ENCODE data around the gene ABCB11. TPM values are rescaled to one million over a fixed set of nuclear protein-coding genes. Genes with fewer than 3 reads are reported as not detected.

The ABCB11 gene
- total RNA-seq, 1 donor from 2014 or later, result 0.02 TPM

DNA sequence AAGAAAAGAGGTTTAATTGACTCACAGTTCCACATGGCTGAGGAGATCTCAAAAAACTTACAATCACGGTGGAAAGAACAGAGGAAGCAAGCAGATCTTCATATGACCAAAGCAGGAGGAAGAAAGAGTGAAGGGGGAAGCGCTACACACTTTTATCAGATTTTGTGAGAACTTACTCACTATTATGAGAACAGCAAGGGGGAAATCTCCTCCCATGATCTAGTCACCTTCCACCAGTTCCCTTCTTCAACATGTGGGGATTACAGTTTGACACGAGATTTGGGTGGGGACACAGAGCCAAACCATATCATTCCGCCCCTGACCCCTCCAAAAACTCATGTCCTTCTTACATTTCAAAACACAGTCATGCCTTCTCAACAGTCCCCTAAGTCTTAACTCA lies 75.8 kb downstream of the ABCB11 start:
- no peak for TF ChIP-seq EZH2 (IDR thresholded peaks at IDR 0.05; ENCODE audit: insufficient read depth, low read length)
- TF ChIP-seq, protein P1, sequence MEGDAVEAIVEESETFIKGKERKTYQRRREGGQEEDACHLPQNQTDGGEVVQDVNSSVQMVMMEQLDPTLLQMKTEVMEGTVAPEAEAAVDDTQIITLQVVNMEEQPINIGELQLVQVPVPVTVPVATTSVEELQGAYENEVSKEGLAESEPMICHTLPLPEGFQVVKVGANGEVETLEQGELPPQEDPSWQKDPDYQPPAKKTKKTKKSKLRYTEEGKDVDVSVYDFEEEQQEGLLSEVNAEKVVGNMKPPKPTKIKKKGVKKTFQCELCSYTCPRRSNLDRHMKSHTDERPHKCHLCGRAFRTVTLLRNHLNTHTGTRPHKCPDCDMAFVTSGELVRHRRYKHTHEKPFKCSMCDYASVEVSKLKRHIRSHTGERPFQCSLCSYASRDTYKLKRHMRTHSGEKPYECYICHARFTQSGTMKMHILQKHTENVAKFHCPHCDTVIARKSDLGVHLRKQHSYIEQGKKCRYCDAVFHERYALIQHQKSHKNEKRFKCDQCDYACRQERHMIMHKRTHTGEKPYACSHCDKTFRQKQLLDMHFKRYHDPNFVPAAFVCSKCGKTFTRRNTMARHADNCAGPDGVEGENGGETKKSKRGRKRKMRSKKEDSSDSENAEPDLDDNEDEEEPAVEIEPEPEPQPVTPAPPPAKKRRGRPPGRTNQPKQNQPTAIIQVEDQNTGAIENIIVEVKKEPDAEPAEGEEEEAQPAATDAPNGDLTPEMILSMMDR (IDR thresholded peaks at IDR 0.05; ENCODE audit: insufficient read depth, low read depth, low read length), result no peak
- H3K27me3 Mint-ChIP-seq (ENCODE audit: low read depth, unreplicated experiment), result no peaks in the 10 kb centered on the region
- Histone ChIP-seq H3K79me2 (ENCODE audit: insufficient read depth, low read length) (no peaks in the 10 kb centered on the region), H3K4me2 (ENCODE audit: low read length) (no peak overlapping the region), H3K27ac (ENCODE audit: low read depth, low read length) (no peak overlapping the region), H2AFZ (ENCODE audit: low read depth, low read length) (no peak overlapping the region), H3K9me3 (ENCODE audit: insufficient read depth, low read depth, low read length) (no peaks in the 10 kb centered on the region), H3K4me3 (ENCODE audit: insufficient read depth, low read depth, low read length) (no peak overlapping the region), H3K9ac (ENCODE audit: low read length) (no peak overlapping the region), H3K27me3 (ENCODE audit: insufficient read depth, low read length) (no peaks in the 10 kb centered on the region), H3K4me1 (ENCODE audit: insufficient read depth, low read length) (no peaks in the 10 kb centered on the region), H3K36me3 (ENCODE audit: insufficient read depth, low read length) (no peaks in the 10 kb centered on the region), H4K20me1 (ENCODE audit: insufficient read depth, low read length) (no peaks in the 10 kb centered on the region)
- no peak overlapping the region for H3K4me3 Mint-ChIP-seq (ENCODE audit: unreplicated experiment)
- no peaks in the 10 kb centered on the region for H3K36me3 Mint-ChIP-seq (ENCODE audit: low read depth, unreplicated experiment)
- FAIRE-seq (no peak), DNase-seq (ENCODE audit: low read depth) (no peak)
- no peaks in the 10 kb centered on the region for H3K4me1 Mint-ChIP-seq (ENCODE audit: low read depth, unreplicated experiment)
- no peak overlapping the region for H3K27ac Mint-ChIP-seq (ENCODE audit: unreplicated experiment)
- peaks cover 4% of the 10 kb centered on the region for H3K9me3 Mint-ChIP-seq (ENCODE audit: unreplicated experiment)

DNA sequence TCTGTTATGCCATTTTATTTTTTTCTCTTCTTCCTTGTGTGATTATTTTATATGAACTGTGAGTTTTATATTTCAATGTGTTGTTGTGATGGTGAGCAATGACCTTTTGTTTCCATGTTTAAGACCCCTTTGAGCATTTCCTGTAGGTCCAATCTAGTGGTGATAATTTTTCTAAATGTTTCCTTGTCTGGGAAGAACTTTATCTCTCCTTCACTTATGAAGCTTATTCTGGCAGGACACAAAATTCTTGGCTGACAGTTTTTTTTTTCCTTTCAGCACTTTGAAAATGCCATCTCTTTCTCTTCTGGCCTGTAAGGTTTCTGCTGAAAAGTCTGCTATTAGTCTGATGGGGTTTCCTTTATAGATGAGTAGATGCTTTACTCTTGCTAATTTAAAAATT lies 76.9 kb downstream of the ABCB11 start:
- H3K4me1 Mint-ChIP-seq (ENCODE audit: low read depth, unreplicated experiment), result no peaks in the 10 kb centered on the region
- no peaks in the 10 kb centered on the region for H3K79me2 ChIP-seq (ENCODE audit: insufficient read depth, low read length)
- H3K27ac Mint-ChIP-seq (ENCODE audit: unreplicated experiment), result no peak overlapping the region
- TF ChIP-seq EZH2 (IDR thresholded peaks at IDR 0.05; ENCODE audit: insufficient read depth, low read length), result no peak
- TF ChIP-seq, protein P1 (IDR thresholded peaks at IDR 0.05; ENCODE audit: insufficient read depth, low read depth, low read length), result no peak
- no peaks in the 10 kb centered on the region for H3K27me3 Mint-ChIP-seq (ENCODE audit: low read depth, unreplicated experiment)
- H3K4me3 Mint-ChIP-seq (ENCODE audit: unreplicated experiment), result no peak overlapping the region
- no peaks in the 10 kb centered on the region for H4K20me1 ChIP-seq (ENCODE audit: insufficient read depth, low read length)
- no peak overlapping the region for H3K4me3 ChIP-seq (ENCODE audit: insufficient read depth, low read depth, low read length)
- H3K9ac ChIP-seq (ENCODE audit: low read length), result no peak overlapping the region
- no peaks in the 10 kb centered on the region for H3K9me3 ChIP-seq (ENCODE audit: insufficient read depth, low read depth, low read length)
- H2AFZ ChIP-seq (ENCODE audit: low read depth, low read length), result no peak overlapping the region
- H3K4me2 ChIP-seq (ENCODE audit: low read length), result no peak overlapping the region
- no peak overlapping the region for H3K27ac ChIP-seq (ENCODE audit: low read depth, low read length)
- H3K27me3 ChIP-seq (ENCODE audit: insufficient read depth, low read length), result no peaks in the 10 kb centered on the region
- no peaks in the 10 kb centered on the region for H3K36me3 ChIP-seq (ENCODE audit: insufficient read depth, low read length)
- DNase-seq (ENCODE audit: low read depth) (no peak), FAIRE-seq (no peak)
- H3K4me1 ChIP-seq (ENCODE audit: insufficient read depth, low read length), result no peaks in the 10 kb centered on the region
- no peaks in the 10 kb centered on the region for H3K36me3 Mint-ChIP-seq (ENCODE audit: low read depth, unreplicated experiment)
- H3K9me3 Mint-ChIP-seq (ENCODE audit: unreplicated experiment), result peaks cover 4% of the 10 kb centered on the region

DNA sequence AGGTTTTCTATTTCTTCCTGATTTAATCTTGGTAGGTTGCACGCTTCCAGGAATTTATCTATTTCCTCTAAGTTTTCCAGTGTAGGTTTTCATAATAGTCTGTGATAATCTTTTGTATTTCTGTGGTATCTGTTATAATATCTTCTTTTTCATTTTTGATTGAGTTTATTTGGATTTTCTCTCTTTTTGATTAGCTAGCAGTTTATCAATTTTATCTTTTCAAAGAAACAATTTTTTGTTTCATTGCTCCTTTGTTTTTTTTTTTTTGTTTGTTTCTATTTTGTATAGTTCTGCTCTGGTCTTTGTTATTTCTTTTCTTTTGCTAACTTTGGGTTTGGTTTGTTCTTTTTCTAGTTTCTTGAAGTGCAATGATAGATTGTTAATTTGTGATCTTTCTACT lies 78.7 kb downstream of the ABCB11 start:
- Mint-ChIP-seq H3K4me1 (ENCODE audit: low read depth, unreplicated experiment) (no peaks in the 10 kb centered on the region), H3K36me3 (ENCODE audit: low read depth, unreplicated experiment) (no peaks in the 10 kb centered on the region), H3K4me3 (ENCODE audit: unreplicated experiment) (no peak overlapping the region), H3K9me3 (ENCODE audit: unreplicated experiment) (peaks cover 4% of the 10 kb centered on the region), H3K27ac (ENCODE audit: unreplicated experiment) (no peak overlapping the region), H3K27me3 (ENCODE audit: low read depth, unreplicated experiment) (no peaks in the 10 kb centered on the region)
- Histone ChIP-seq H4K20me1 (ENCODE audit: insufficient read depth, low read length) (no peaks in the 10 kb centered on the region), H3K9me3 (ENCODE audit: insufficient read depth, low read depth, low read length) (no peaks in the 10 kb centered on the region), H3K4me2 (ENCODE audit: low read length) (no peak overlapping the region), H3K79me2 (ENCODE audit: insufficient read depth, low read length) (no peaks in the 10 kb centered on the region), H3K4me3 (ENCODE audit: insufficient read depth, low read depth, low read length) (no peak overlapping the region), H2AFZ (ENCODE audit: low read depth, low read length) (no peak overlapping the region), H3K27me3 (ENCODE audit: insufficient read depth, low read length) (no peaks in the 10 kb centered on the region), H3K9ac (ENCODE audit: low read length) (no peak overlapping the region), H3K27ac (ENCODE audit: low read depth, low read length) (no peak overlapping the region), H3K4me1 (ENCODE audit: insufficient read depth, low read length) (no peaks in the 10 kb centered on the region), H3K36me3 (ENCODE audit: insufficient read depth, low read length) (no peaks in the 10 kb centered on the region)
- DNase-seq (ENCODE audit: low read depth) (no peak), FAIRE-seq (no peak)
- TF ChIP-seq EZH2 (IDR thresholded peaks at IDR 0.05; ENCODE audit: insufficient read depth, low read length), result no peak
- TF ChIP-seq, protein P1 (IDR thresholded peaks at IDR 0.05; ENCODE audit: insufficient read depth, low read depth, low read length), result no peak
